Transverse colon (tissue), 4 donors: ENCODE measurements around the gene ARID3C. TPM values are rescaled to one million over a fixed set of nuclear protein-coding genes. Genes with fewer than 3 reads are reported as not detected.

Experiments
- DNase-seq: peaks from one replicate; pipeline ENCODE4 v3.0.0-alpha.2; 2019
- H3K27ac ChIP-seq, 4 donors: fragments of 200-600 bp; sonication (generic); 2 replicates each; pipeline ENCODE4 v1.5.1; 2016 to 2018; ENCODE audit warnings: inconsistent platforms in 4 of 4
- H3K27me3 ChIP-seq: fragments of 200-600 bp; sonication (generic); 2 replicates; pipeline ENCODE4 v1.5.1; 2017; ENCODE audit warnings: inconsistent platforms
- H3K36me3 ChIP-seq, 4 donors: fragments of 200-600 bp; sonication (generic); 2 replicates each; pipeline ENCODE4 v1.5.1; 2017 to 2019; ENCODE audit warnings: inconsistent platforms in 4 of 4
- H3K4me1 ChIP-seq, 4 donors: fragments of 200-600 bp; sonication (generic); 2 replicates each; pipeline ENCODE4 v1.5.1; 2017 to 2020; ENCODE audit warnings: inconsistent platforms in 4 of 4
- H3K4me3 ChIP-seq, 4 donors: fragments of 200-600 bp; sonication (generic); 1 replicate in 1 of 4; 2 replicates in 3 of 4; pipeline versions ENCODE4 v1.5.1 to v1.6.1; 2017 to 2019; ENCODE audit warnings: inconsistent platforms in 4 of 4
- H3K9me3 ChIP-seq, 2 donors: fragments of 200-600 bp; sonication (generic); 2 replicates each; pipeline ENCODE4 v1.5.1; 2017 to 2019; ENCODE audit warnings: inconsistent platforms in 2 of 2
- EP300 ChIP-seq: sonication (generic); formaldehyde crosslinking; IDR thresholded peaks from one replicate; pipeline ENCODE4 v1.6.1; 2017; ENCODE audit warnings: antibody characterized with exemption, low read depth
- POLR2A ChIP-seq: fragments of 450-650 bp; IDR thresholded peaks from one replicate; pipeline ENCODE4 v1.6.1; 2016; ENCODE audit warnings: antibody characterized with exemption, mild to moderate bottlenecking, moderate library complexity
- POLR2AphosphoS5 ChIP-seq, 3 donors: sonication (generic); formaldehyde crosslinking; IDR thresholded peaks; one replicate each; pipeline ENCODE4 v1.6.1; 2016; ENCODE audit warnings: antibody characterized with exemption in 3 of 3
- WGBS, 2 donors: methylation state at CpG; one replicate each; pipeline ENCODE4 v1.1.5; 2018; ENCODE audit warnings: low coverage in 1 of 2; 5-methylcytosine and 5-hydroxymethylcytosine counted together
- in situ Hi-C, 4 donors: fragments of 200-750 bp; cut with MboI; loops; one replicate each; pipeline versions ENCODE4 v1.15.0 to v1.15.1; 2017; ENCODE audit warnings: low sequenced_read_pairs in 3 of 4, low pct_ligation_motif_present in 1 of 4, low pct_unique_long_range_greater_than_20kb in 1 of 4
- intact Hi-C: fragments of 100-400 bp; cut with DNase I; formaldehyde crosslinking; loops from one replicate; pipeline ENCODE4 v1.15.1; 2023; ENCODE audit warnings: low total_unique reads
- total RNA-seq, 4 donors: library from RNA; depleted of rRNA; stranded (reverse); fragments of >200 nt; gene quantifications; one replicate each; pipeline ENCODE4 v1.1.0, GENCODE V29; 2016
- TF ChIP-seq, protein P1 (sequence below), 5 experiments: fragments of 200-600 bp in 3 of 5; fragments of 450-650 bp in 2 of 5; sonication (generic) in 3 of 5; IDR thresholded peaks; 1 replicate in 2 of 5; 2 replicates in 3 of 5; pipeline ENCODE4 v1.5.1; 2016 to 2017; ENCODE audit warnings: antibody characterized with exemption in 5 of 5, inconsistent platforms in 3 of 5, mild to moderate bottlenecking in 2 of 5, moderate library complexity in 1 of 5

The ARID3C gene
- total RNA-seq, 4 donors from 2014 or later: not detected

DNA sequence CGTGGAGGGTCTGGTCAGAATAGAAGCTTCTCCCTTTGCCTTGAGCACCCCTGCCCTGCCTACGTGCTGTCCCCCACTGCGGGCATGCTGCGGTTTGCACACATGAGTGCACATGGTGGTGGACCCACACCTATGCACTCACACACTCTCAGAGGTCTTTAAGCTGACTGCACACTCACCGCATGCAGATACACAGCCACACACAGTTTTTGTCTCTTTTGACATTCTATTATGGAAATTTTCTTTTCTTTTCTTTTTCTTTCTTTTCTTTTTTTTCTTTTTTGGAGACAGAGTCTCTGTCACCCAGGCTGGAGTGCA, 584 bp upstream of the ARID3C start:
- TF ChIP-seq POLR2AphosphoS5 (IDR thresholded peaks at IDR 0.05) (no peak), EP300 (no peak), POLR2A (no peak)
- TF ChIP-seq, protein P1, sequence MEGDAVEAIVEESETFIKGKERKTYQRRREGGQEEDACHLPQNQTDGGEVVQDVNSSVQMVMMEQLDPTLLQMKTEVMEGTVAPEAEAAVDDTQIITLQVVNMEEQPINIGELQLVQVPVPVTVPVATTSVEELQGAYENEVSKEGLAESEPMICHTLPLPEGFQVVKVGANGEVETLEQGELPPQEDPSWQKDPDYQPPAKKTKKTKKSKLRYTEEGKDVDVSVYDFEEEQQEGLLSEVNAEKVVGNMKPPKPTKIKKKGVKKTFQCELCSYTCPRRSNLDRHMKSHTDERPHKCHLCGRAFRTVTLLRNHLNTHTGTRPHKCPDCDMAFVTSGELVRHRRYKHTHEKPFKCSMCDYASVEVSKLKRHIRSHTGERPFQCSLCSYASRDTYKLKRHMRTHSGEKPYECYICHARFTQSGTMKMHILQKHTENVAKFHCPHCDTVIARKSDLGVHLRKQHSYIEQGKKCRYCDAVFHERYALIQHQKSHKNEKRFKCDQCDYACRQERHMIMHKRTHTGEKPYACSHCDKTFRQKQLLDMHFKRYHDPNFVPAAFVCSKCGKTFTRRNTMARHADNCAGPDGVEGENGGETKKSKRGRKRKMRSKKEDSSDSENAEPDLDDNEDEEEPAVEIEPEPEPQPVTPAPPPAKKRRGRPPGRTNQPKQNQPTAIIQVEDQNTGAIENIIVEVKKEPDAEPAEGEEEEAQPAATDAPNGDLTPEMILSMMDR (IDR thresholded peaks at IDR 0.05): no peak
- DNase-seq: no peak
- in situ Hi-C loops: no loop called here
- Histone ChIP-seq H3K27me3 (peaks cover 64% of the 10 kb centered on the region), H3K36me3 (no peaks in the 10 kb centered on the region), H3K9me3 (no peaks in the 10 kb centered on the region), H3K4me3 (no peak overlapping the region), H3K27ac (no peak overlapping the region), H3K4me1 (peaks cover 8 to 16% (median 12%) of the 10 kb centered on the region in 4 donors)
- intact Hi-C loops: no loop called here
- WGBS, 2 donors: 22 to 30% methylated on average over 4 to 5 of the region's 5 CpGs

DNA sequence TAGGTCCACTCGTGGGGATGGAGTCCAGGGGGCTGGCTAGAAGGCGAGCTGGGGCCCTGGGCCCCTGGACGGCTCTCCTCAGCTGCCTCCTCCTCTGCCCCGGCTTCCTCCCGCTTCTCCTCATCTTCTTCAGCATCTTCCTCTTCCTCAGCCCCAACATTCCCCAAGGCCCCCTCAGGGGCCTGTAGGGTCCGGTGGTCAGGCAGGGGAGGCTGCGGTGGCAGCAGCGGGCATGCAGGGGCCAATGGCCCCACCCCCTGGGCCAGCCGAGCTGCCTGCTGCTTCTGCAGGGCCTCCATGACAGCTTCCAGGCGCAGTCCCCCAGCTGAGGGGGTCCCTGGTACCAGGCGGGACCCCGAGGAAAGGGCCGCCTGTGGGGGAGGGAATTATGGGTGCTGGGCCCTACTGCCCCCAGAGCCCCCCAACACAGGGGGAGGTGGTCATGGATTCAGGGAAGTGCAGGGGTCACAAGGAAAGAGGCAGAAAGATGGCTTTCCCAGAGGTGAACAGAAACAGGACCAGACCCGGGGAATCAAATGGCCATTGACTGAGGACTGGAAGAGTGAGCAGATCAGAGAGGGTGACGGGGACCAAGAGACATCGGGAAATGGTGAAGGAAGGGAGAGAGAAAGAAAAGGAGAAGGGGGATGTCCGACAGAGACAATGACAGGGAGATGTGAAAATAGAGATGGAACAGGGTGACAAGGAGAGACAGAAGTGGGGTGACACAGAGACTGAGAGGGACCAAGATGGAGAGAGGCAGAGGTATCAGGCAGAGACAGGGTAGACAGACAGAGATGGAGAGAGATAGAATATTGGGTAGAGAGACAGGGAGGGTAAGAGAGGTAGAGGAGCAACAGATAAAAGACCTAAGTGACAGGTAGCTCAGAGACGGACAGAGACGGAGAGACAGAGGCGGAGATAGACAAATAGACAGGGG, 880 bp downstream of the ARID3C start:
- DNase-seq: no peak
- intact Hi-C loops (no loop called here), in situ Hi-C loops (no loop called here)
- H3K36me3 ChIP-seq: no peaks in the 10 kb centered on the region
- no peaks in the 10 kb centered on the region for H3K9me3 ChIP-seq
- WGBS, 2 donors: 19 to 49% methylated on average over 8 to 20 of the region's 20 CpGs
- H3K27ac ChIP-seq: no peak overlapping the region
- H3K4me3 ChIP-seq: peak overlapping the region in 2 of 4 donors; percentile 40 to 48
- peaks cover 79% of the 10 kb centered on the region for H3K27me3 ChIP-seq
- H3K4me1 ChIP-seq: peaks cover 8 to 20% (median 13%) of the 10 kb centered on the region in 4 donors
- TF ChIP-seq POLR2A (no peak), EP300 (no peak), POLR2AphosphoS5 (IDR thresholded peaks at IDR 0.05) (no peak)
- TF ChIP-seq, protein P1 (IDR thresholded peaks at IDR 0.05): no peak

DNA sequence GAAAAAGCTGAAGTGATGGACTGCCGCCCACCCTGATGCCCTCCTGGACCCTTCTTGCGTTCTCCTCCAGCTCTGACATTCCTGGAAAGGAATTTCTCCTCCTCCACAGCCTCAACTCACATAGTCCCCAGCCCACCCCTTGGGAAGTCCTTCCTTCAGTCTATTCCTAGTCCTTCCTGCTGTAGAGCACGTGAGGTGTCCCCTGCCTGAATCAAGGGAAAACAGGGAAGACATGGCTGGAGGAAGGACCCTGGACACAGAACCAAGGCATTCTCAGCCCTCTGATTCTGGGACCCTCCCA, 3.7 kb downstream of the ARID3C start:
- peaks cover 85% of the 10 kb centered on the region for H3K27me3 ChIP-seq
- in situ Hi-C loops: no loop called here

DNA sequence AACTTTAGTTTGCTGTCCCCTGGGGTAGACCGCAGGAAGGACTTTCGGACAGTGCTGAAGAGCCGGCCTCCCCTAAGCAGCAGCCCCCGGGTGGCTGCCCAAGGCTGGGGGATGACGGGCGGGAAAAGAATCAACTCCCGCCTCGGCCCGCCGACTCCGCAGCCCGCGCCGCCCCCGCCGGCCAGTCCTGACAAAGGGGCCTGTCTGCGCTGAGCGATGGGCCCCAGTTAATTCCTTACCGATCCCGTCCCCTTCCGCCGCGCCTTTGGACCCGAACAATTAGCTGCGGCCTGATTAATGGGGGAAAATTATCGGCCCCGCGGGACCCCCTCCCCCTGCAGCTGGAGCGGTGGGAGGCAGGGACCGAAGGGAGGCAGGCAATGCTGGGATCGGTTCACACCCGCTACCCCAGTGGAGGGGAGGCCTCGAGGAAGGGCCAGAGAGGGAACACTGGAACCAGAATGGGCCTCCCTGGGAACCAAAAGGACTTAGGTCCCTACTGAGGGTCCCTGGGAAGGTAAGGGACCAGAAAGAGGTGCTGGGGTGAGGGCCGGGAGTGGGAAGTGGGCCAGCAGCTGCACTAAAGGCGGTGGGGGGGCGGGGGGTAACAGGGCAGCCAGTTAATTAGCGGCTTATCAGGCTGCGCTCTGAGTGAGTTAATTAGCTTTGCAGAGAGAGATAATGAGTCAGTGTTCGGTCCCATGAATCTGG, 4.2 kb downstream of the ARID3C start:
- in situ Hi-C loops (no loop called here), intact Hi-C loops (no loop called here)
- 32 to 33% methylated on average over 4 to 39 of the region's 39 CpGs for WGBS, 2 donors
- Histone ChIP-seq H3K4me1 (peaks cover 8 to 24% (median 16%) of the 10 kb centered on the region in 4 donors), H3K27ac (no peak overlapping the region), H3K36me3 (no peaks in the 10 kb centered on the region), H3K9me3 (no peaks in the 10 kb centered on the region), H3K27me3 (peaks cover 80% of the 10 kb centered on the region), H3K4me3 (no peak overlapping the region)
- no peak for DNase-seq
- TF ChIP-seq POLR2A (no peak), EP300 (no peak), POLR2AphosphoS5 (IDR thresholded peaks at IDR 0.05) (no peak)
- TF ChIP-seq, protein P1 (IDR thresholded peaks at IDR 0.05): no peak

More for the DNA sequence above, 3.7 kb downstream of the ARID3C start:
- no peak for DNase-seq
- H3K4me3 ChIP-seq: no peak overlapping the region
- no peak overlapping the region for H3K27ac ChIP-seq
- 76% methylated on average over 3 of the region's 3 CpGs; no CpG with 5 or more reads in 1 of the 2 donors for WGBS, 2 donors
- intact Hi-C loops: no loop called here
- TF ChIP-seq POLR2A (no peak), EP300 (no peak), POLR2AphosphoS5 (IDR thresholded peaks at IDR 0.05) (no peak)
- TF ChIP-seq, protein P1 (IDR thresholded peaks at IDR 0.05): no peak
- H3K36me3 ChIP-seq: no peaks in the 10 kb centered on the region
- H3K9me3 ChIP-seq: no peaks in the 10 kb centered on the region
- peaks cover 8 to 20% (median 13%) of the 10 kb centered on the region in 4 donors for H3K4me1 ChIP-seq
